ENCODE measurements around the gene OBSL1. TPM values are rescaled to one million over a fixed set of nuclear protein-coding genes. Genes with fewer than 3 reads are reported as not detected.

The OBSL1 gene
- total RNA-seq, result 0.52 TPM

- H3K9me3 ChIP-seq (ENCODE audit: low read depth, low read length), result no peaks in the 10 kb centered on the region
- H3K4me1 ChIP-seq (ENCODE audit: insufficient read depth, low read length), result no peaks in the 10 kb centered on the region
- H3K4me3 ChIP-seq (ENCODE audit: low read length), result no peak within 1 kb of the TSS
- H3K27me3 ChIP-seq (ENCODE audit: insufficient read depth, low read length), result peaks cover 33% of the 10 kb centered on the region
Measured at GRCh38 chr2:219571311-219572236, at the start of gene OBSL1. Gene OBSL1 (minus strand): TSS chr2:219571539. CDS start chr2:219571232, 307 bp downstream.

- Histone ChIP-seq H3K4me1 (ENCODE audit: insufficient read depth, low read length) (no peaks in the 10 kb centered on the region), H3K4me3 (ENCODE audit: low read length) (no peak overlapping the region), H3K27me3 (ENCODE audit: insufficient read depth, low read length) (peaks cover 3% of the 10 kb centered on the region), H3K9me3 (ENCODE audit: low read depth, low read length) (no peaks in the 10 kb centered on the region)
Measured at GRCh38 chr2:219620546-219620945, 49.2 kb upstream of the OBSL1 start.

GRCh38 chr2:219619235-219619634, 47.9 kb upstream of the OBSL1 start:
- Histone ChIP-seq H3K4me1 (ENCODE audit: insufficient read depth, low read length) (no peaks in the 10 kb centered on the region), H3K9me3 (ENCODE audit: low read depth, low read length) (no peaks in the 10 kb centered on the region), H3K27me3 (ENCODE audit: insufficient read depth, low read length) (no peaks in the 10 kb centered on the region), H3K4me3 (ENCODE audit: low read length) (no peak overlapping the region)

- no peaks in the 10 kb centered on the region for H3K9me3 ChIP-seq (ENCODE audit: low read depth, low read length)
Measured at GRCh38 chr2:219618733-219619122, 47.4 kb upstream of the OBSL1 start.

GRCh38 chr2:219616550-219616949, 45.2 kb upstream of the OBSL1 start:
- Histone ChIP-seq H3K9me3 (ENCODE audit: low read depth, low read length) (no peaks in the 10 kb centered on the region), H3K4me1 (ENCODE audit: insufficient read depth, low read length) (no peaks in the 10 kb centered on the region), H3K4me3 (ENCODE audit: low read length) (no peak overlapping the region), H3K27me3 (ENCODE audit: insufficient read depth, low read length) (no peaks in the 10 kb centered on the region)

More at GRCh38 chr2:219618733-219619122, 47.4 kb upstream of the OBSL1 start:
- Histone ChIP-seq H3K4me1 (ENCODE audit: insufficient read depth, low read length) (no peaks in the 10 kb centered on the region), H3K4me3 (ENCODE audit: low read length) (no peak overlapping the region), H3K27me3 (ENCODE audit: insufficient read depth, low read length) (no peaks in the 10 kb centered on the region)

- H3K4me1 ChIP-seq (ENCODE audit: insufficient read depth, low read length), result no peaks in the 10 kb centered on the region
- H3K27me3 ChIP-seq (ENCODE audit: insufficient read depth, low read length), result no peaks in the 10 kb centered on the region
- H3K4me3 ChIP-seq (ENCODE audit: low read length), result no peak overlapping the region
- no peaks in the 10 kb centered on the region for H3K9me3 ChIP-seq (ENCODE audit: low read depth, low read length)
Measured at GRCh38 chr2:219615894-219616293, 44.6 kb upstream of the OBSL1 start.

- no peaks in the 10 kb centered on the region for H3K4me1 ChIP-seq (ENCODE audit: insufficient read depth, low read length)
- no peaks in the 10 kb centered on the region for H3K27me3 ChIP-seq (ENCODE audit: insufficient read depth, low read length)
- H3K4me3 ChIP-seq (ENCODE audit: low read length), result no peak overlapping the region
- H3K9me3 ChIP-seq (ENCODE audit: low read depth, low read length), result no peaks in the 10 kb centered on the region
Measured at GRCh38 chr2:219615036-219615435, 43.7 kb upstream of the OBSL1 start.

GRCh38 chr2:219614076-219614860, 42.9 kb upstream of the OBSL1 start:
- Histone ChIP-seq H3K4me1 (ENCODE audit: insufficient read depth, low read length) (no peaks in the 10 kb centered on the region), H3K4me3 (ENCODE audit: low read length) (no peak overlapping the region), H3K27me3 (ENCODE audit: insufficient read depth, low read length) (no peaks in the 10 kb centered on the region), H3K9me3 (ENCODE audit: low read depth, low read length) (no peaks in the 10 kb centered on the region)

- H3K4me3 ChIP-seq (ENCODE audit: low read length), result no peak overlapping the region
Measured at GRCh38 chr2:219613461-219614070, 42.2 kb upstream of the OBSL1 start.

GRCh38 chr2:219612577-219613286, 41.4 kb upstream of the OBSL1 start:
- H3K9me3 ChIP-seq (ENCODE audit: low read depth, low read length), result no peaks in the 10 kb centered on the region
- H3K4me1 ChIP-seq (ENCODE audit: insufficient read depth, low read length), result no peaks in the 10 kb centered on the region
- H3K4me3 ChIP-seq (ENCODE audit: low read length), result no peak overlapping the region
- no peaks in the 10 kb centered on the region for H3K27me3 ChIP-seq (ENCODE audit: insufficient read depth, low read length)

More at GRCh38 chr2:219613461-219614070, 42.2 kb upstream of the OBSL1 start:
- Histone ChIP-seq H3K9me3 (ENCODE audit: low read depth, low read length) (no peaks in the 10 kb centered on the region), H3K27me3 (ENCODE audit: insufficient read depth, low read length) (no peaks in the 10 kb centered on the region), H3K4me1 (ENCODE audit: insufficient read depth, low read length) (no peaks in the 10 kb centered on the region)

GRCh38 chr2:219611866-219612576, 40.7 kb upstream of the OBSL1 start:
- no peaks in the 10 kb centered on the region for H3K4me1 ChIP-seq (ENCODE audit: insufficient read depth, low read length)
- no peaks in the 10 kb centered on the region for H3K9me3 ChIP-seq (ENCODE audit: low read depth, low read length)
- H3K27me3 ChIP-seq (ENCODE audit: insufficient read depth, low read length), result no peaks in the 10 kb centered on the region
- no peak overlapping the region for H3K4me3 ChIP-seq (ENCODE audit: low read length)

- Histone ChIP-seq H3K4me1 (ENCODE audit: insufficient read depth, low read length) (no peaks in the 10 kb centered on the region), H3K27me3 (ENCODE audit: insufficient read depth, low read length) (no peaks in the 10 kb centered on the region), H3K9me3 (ENCODE audit: low read depth, low read length) (no peaks in the 10 kb centered on the region), H3K4me3 (ENCODE audit: low read length) (no peak overlapping the region)
Measured at GRCh38 chr2:219611306-219611705, 40.0 kb upstream of the OBSL1 start.

- Histone ChIP-seq H3K27me3 (ENCODE audit: insufficient read depth, low read length) (no peaks in the 10 kb centered on the region), H3K4me1 (ENCODE audit: insufficient read depth, low read length) (peaks cover 2% of the 10 kb centered on the region), H3K4me3 (ENCODE audit: low read length) (no peak overlapping the region), H3K9me3 (ENCODE audit: low read depth, low read length) (no peaks in the 10 kb centered on the region)
Measured at GRCh38 chr2:219609149-219609750, 37.9 kb upstream of the OBSL1 start.
